NCI-H2107 (cell line): Measurements from ENCODE around the gene WDR7.
A peak's percentile ranks its signal among the peaks of the same experiment; 100 is the strongest.

ENCODE experiments used
- DNase-seq: peaks from one replicate; lab custom pipeline; 2025; lab: John Stamatoyannopoulos, UW

The WDR7 gene

DNA sequence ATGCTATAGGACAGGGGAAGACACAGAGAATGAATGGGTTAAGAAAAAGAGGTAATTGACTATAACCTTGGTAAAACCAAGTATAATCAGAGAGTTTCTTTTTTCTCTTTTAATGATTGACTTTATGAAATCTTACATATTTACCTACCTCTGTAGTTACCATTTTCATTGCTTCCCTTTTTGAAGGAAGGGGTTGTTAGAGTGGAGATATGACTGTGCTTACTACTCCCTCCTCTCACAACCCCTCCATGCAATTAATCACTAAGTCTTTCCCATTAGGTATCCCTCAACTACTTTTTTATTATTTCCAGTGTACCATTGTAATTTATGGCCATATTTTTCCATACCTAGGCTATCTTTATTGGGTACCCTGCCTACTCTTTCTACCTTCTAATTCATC, 71.4 kb downstream of the WDR7 start:
- DNase-seq = no peak

DNA sequence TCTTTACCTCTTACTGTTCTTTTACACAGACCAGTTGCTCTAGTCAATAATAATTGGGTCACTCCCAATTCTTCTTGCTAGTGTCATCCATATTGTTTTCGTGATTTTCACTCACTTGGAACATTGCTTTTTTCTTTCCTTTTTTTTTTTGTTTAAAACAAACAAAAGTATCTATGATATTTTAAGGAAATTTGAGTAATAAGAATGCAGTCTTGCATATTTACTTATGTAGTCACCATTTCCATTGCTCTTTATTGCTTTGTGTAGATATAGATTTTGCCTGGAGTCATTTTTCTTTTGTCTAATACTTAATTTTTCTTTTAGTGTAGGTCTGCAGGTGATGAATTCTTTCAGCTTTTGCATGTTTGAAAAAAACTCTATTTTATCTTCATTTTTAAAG, 71.9 kb downstream of the WDR7 start:
- no peak for DNase-seq

DNA sequence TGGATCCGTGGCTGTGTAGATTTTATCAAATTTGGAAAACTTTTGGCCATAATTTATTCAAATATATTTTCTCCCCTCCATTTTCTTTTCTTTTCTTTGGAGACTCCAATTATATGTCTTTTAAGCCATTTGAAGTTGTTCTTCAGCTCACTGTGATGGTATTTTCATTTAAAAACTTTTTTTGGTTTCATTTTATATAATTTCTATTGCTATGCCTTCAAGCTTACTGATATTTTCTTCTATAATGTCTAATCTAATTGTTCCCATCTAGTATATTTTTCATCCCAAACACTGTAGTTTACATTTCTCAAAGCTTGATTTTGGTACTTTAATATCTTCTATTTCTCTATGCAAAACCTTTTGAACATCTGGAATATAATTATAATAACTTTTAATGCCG, 72.5 kb downstream of the WDR7 start:
- DNase-seq = no peak

DNA sequence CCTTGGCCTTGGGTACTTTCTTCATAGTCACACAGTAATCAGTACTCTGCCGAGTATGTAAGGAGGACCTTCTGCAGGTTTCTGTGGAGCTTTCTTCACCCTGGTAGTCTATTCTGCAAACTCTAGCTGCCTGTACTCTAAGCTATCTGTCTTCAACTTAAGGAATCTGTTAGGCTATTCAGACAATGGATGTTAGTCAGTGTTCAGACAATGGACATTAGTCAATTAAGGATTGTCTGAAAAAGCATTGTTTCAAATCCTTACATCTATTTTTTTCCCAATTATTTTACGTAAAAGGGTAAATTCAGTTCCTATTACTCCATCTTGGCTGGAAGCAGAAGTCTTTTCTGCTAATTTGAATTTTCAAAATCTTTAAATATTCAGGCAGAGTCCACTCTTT, 75.7 kb downstream of the WDR7 start:
- no peak for DNase-seq

DNA sequence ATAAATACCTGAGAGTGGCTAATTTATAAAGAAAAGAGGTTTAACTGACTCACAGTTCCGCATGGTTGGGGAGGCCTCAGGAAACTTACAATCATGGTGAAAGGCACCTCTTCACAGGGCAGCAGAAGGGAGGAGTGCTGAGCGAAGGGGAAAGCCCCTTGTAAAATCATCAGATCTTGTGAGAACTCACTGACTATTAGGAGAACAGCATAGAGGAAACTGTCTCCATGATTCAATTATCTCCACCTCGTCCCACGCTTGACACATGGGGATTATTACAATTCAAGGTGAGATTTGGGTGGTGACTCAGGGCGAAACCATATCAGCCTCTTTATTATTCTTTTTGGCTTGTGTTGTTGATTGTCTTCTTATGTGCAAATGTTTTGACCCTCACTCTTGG, 76.2 kb downstream of the WDR7 start:
- DNase-seq = no peak

DNA sequence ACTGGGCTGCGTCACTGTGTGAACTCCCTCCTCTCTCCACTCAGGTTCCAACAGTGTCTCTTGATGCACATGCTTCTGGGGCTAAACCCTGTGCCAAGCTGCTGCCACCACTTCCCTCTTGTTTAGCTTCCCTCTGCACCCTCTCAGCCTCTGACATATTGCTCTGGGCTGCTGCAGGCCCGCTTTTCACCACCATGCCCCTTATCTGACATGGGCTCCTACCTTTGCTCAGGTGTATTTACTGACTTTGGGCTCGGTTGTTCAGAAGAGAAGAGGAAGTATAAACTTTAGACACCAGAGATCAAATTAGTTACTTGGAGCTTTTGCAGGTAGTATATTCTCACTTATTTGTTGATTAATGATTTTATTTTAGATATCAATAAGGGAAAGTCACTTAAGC, 77.6 kb downstream of the WDR7 start:
- DNase-seq = no peak

DNA sequence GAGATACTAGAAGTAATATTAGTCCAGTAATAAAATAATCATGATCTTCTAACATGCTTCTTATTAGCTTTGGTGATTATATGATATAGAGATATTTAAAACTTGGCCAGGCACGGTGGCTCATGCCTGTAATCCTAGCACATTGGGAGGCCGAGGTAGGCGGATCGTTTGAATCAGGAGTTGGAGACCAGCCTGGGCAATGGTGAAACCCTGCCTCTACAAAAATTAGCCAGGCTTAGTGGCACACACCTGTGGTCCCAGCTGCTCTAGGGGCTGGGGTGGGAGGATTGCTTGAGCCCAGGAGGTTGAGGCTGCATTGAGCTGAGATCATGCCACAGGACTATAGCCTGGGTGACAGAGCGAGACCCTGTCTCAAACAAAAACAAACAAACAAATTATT, 87.0 kb downstream of the WDR7 start:
- DNase-seq = no peak

DNA sequence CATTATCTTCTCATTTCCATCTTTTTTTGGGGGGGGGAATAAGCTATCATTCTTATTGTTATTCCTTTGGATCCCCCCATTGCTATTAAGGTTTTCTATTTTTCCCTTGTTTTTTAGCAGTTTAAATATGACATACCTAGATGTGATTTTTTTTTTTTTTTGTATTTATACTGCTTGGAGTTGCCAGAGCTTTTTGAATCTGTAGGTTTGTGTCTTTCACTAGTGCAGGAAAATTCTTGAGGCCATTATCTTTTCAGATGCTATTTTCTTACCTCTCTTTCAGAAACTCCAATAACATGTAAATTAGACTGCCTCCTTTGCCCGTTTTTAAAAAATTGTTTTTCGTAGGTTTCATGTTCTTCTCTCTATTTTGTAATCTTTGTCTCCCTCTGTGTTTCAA, 88.6 kb downstream of the WDR7 start:
- no peak for DNase-seq

DNA sequence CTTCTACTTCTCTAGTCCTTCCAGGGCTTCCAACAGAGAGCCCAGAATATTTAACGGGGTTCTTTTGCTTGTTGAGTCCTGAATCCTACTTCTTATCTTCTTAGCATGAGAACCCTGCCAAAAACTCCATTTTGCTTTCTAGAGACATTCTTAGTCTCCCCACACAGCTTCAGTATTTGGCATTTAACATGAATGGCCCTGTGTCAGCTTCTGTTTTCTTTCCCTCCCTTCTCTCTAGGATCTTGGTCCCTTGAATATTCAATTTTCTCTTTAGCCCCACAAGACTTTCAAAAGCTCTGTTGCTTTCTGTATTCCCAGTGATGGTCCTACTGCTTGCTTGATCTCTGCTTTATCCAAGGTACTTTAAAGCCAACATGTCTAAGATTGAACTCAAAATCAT, 89.5 kb downstream of the WDR7 start:
- no peak for DNase-seq

DNA sequence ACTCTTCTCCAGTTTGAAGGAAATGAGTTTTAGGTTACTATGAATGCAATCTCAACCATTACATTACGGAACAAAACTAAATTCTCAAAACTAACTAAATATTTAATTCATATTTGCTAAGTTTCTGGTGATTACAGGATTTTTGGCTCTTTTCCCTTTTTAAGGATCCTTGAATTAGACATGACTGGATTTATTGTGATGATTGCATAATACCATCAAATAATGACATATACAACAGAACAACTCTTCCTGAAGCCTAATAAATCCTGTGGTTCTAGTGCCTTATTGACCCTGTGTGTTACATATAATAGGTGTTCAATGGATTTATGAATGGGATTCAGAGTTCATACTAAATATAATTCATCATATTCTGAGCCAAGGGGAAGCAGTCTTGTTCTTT, 90.5 kb downstream of the WDR7 start:
- no peak for DNase-seq

DNA sequence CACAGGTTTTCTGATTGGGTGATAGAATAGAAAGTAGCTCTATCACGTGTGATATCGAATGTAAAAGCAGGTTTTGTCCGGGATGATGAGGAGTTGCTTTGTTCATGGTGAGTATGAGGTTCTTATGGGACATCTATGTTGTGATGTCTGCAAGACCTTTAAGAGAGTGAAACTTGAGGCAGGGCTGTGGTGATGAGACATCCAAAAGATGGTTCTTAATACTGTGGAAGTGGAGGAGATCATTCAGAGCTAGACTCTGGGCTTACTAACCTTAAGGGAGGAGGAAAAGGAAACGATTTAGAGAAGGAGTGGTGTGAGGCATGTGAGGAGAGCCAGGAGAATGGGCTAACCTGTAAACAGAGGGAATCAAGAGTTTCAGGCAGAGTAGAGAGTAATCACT, 92.0 kb downstream of the WDR7 start:
- no peak for DNase-seq

DNA sequence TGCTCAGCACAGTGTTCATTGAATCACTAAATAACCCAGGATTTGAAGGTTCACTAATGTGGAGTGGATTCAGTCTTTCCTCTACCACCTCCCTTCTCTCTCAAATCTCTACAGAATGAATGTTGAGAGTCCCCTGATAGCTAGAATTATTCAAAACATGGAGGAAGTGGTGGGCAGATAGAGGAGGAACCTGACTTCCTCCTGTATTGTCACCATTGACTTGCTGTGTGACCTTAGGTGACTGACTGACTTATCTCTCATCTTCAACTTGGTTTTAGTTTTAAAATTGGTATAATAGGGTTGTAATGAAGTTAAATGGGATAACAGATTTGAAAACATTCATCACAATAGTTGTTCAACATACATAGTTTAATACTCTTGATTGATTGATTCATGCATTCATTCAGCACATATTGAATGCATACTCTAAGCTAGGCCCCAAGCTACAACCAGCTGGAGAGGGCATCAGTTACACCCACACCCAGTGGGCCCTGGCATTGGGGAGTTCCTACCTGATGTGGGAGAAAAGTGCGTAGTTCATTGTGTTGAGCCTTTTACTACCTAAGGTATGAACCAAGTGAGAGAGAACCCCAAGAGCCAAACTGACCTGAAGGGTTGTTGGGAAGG, 96.0 kb downstream of the WDR7 start:
- no peak for DNase-seq

DNA sequence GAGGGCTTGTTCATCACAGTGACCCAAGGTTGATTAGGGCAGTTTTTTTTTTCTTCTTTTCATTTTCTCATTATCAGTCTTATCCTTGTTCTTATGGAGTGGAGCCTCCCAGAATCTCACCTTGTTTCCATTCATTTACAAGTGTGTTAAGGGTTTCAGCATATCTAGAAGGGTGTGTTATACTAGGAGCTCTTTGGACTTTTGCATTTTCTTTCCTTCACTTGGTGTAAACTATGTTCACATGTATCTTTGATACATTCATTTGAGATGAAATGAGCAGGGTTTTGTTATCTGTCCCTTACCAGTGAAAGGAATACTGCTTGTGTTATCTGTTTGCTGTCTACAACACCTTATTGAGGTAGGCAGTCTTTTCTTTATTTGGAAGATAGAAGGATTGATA, 96.7 kb downstream of the WDR7 start:
- no peak for DNase-seq

DNA sequence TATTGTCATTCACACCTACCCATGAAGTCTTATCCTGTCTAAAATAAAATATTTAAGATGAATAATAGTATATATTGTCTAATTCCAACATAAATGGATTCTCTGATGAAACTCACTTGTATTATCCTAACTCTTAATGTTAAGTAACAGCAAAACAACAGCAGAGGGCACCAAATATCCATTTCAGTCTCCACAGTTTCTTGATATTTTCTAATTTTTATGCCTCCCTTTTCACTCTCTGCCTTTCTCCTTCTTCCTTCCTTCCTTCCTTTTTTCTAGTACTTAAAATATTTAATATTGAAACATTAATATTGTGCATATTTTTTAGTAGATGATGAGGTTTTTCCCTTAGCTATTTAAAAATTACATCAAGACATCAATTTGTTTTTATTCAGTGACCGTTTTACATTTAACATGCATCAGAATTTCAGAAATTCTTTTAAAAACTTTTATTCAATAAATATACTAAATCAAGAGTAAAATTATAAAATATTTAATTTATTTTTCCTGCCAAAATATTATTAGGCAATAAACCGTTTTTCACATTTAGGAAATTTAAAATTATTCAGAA, 97.6 kb downstream of the WDR7 start:
- DNase-seq = peak; percentile 4

DNA sequence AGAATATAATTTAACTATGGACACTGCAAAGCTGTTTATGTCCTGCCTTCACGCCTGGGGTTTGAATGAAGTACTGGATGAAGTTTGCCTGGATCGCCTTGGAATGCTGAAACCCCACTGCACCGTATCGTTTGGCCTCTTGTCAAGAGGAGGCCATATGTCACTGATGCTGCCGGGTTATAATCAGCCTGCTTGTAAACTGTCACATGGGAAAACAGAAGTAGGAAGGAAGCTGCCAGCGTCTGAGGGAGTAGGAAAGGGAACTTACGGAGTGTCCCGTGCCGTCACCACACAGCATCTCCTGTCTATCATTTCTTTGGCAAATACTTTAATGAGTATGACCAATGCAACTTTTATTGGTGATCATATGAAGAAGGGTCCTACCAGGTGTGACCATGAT, 105.8 kb downstream of the WDR7 start:
- DNase-seq = no peak

DNA sequence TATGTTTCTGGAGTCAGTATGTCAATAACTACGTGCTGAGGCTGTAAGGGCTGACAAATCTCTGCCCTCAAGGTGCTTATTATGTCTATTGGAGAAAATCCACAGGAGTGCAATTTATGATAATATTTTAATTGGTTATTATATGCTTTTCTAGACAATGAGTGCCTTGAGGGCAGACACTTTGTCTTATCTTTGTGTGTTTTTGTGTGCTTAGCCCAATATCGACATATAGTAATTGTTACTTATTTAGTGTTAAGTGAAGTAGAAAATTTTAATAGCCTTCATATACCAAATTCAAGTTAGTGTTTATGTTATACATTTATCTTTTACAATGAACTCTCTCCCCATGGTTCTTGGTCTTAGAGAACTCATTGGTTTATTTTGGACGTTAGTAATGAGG, 118.9 kb downstream of the WDR7 start:
- DNase-seq = no peak

DNA sequence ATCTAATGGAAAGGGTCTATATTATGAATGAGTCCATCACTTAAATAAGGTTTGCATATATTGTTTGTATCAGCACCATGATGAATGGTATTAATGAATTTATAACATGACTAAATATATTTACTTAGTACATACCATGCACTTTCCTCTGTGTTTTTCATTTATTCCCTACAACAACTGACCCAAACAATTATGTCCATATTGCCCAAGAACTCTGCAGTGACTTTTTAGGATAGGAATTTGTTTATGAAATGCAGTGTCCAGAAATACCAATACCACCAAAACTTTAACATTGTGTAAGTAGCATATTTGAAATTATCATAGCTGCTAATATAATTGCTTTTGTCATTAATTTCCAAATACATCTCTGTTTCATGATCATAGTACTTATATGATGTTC, 119.7 kb downstream of the WDR7 start:
- no peak for DNase-seq

DNA sequence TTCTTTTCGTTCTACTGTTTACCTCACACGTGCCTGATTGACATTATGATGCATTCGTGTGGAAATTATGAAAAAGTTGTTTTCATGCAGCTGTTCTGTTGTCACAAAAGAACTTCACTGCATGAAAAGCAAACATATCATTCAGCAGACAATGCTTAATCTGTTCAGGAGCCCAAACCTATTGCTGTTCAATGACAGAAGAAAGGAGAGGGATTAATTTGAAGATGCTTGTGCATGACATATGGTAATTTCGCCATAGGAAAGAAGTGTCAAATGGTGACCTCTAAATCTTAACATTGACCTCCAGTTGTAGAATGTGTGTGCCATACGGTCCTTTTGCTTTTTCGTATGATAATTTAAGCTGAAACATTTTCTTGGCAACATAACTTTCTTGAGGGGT, 124.5 kb downstream of the WDR7 start:
- DNase-seq = no peak

DNA sequence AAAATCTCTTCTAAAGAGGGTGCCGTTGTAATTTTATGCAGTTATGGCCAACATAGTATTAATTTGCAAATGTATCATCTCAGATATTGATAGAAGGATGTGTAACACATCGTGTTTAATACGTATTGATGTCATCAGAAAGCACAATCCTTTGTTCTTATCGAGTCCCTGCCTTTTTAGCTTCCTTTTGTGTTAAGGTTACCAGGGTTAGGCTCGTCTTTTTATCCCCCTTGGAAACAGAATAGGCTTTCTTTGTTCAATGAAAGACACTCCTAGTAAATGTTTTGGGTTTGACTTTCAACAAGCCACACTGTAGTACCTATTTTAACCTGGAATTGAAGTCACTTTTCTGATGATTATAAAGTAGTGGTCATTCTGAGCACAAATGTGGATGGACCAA, 136.2 kb downstream of the WDR7 start:
- DNase-seq = no peak

DNA sequence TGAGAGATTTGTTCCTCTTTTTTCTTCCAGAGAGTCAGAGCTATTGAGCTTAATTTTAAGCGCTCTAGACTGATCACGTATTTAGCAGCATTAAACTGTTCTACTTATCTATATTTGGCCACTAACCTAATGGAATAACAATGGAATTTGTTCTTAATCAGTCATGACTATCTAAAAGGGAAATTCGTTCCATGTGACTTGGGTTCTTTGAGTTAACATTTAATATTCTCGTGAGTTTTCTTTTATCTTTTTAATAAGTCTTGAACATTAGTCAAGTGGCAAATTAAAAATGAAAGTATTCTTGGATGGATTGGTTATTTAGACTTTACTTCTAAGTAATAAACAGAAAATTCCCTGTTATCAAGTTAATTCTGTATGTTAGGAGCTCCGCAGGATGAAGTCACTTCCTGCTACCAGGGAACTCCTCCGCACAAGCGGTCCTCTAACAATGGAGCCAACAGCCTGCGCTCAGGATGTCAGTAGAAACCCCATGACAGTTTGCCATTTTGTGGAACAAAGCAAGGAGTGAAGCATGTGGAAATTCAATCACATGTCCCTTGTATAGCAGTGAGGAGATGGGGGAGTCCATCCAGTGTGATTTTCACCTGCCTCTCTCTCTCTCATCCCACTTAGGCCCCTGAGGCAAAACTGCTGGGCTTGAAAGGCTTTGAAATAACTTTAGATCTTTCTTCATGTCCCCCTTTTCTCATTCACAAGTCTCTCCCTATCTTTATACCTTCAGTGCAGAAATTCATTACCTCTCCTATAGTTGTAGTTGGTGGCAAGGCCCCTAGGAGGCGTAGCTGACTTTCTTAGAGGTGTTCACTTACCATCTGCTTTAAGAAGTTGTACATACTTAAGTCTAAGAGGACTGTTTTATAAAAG, 138.1 kb downstream of the WDR7 start:
- no peak for DNase-seq

DNA sequence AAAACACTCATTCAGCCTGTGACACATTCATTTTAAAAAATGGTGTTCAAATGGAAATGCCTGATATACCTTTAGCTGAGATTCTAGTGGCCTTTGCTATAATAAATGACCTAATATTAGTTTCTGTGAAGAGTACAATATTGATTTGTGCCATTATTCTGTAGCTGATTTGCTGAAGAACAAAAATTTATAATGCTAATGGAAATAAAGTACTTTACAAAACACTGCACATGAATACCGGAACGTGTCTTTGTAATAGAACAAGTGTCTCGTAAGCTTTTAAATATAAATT, 138.7 kb downstream of the WDR7 start:
- DNase-seq = no peak

DNA sequence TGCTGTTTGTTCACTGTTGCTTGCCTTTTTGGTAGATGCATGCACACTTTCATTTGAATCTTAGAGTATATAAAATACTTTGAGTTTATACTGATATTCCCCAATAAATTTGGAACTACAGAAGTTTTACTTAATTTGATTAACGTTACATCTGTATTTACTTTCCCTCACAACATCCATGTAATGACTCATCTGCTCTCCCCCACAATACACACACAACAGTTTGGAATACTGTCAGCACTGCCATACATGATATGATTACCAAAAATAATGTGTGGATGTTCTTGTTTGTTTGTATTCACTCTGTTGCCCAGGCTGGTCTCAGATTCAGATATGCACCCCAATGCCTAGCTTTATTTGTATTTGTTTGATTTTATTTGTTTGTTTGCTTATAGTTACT, 144.2 kb downstream of the WDR7 start:
- DNase-seq = no peak

DNA sequence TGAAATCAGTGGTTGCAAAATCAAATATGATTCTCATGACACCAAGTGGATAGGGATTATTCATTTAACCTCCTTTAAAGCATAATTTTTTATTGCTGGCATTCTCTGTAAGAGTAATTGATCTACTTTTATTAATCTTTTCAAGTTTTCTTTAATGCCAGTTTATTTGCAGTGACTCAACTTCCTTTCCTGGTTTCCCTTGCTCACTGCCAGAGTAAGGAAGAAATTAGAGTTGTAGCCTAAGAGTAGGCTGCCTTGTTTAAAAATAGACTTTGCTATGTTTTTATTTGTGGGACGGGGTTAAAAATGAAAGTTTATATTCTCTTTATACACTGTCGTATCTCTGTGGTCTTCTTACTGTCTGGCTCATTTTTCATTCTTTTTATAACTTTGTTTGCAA, 148.6 kb downstream of the WDR7 start:
- no peak for DNase-seq

DNA sequence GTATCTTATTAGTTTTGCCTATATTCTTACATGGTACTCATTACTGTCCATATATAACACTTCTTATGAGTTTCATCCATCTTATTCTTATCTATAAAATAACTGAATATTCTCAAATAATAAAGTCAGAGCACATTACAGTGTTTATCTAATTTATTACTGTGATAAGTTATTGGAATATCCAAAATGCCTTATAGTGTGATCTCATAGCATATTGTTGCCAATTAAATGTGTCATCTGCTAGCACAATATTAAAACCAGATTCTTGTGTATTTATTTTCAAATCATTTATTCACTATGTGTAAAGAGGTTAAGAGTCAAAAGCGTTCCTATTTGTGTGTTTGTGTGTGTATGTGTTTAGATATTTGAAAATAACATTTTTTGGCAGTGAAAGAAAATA, 151.9 kb downstream of the WDR7 start:
- DNase-seq = no peak
